Stimulated activated CD8-positive, alpha-beta memory T cell treated with anti-CD3 and anti-CD28 coated beads, Interleukin-4, amount 100 ng/mL, for 24 hours (primary cell): ENCODE measurements around the gene PRR16.
"Not testable (repeated sequence)": the region's sequence is repeated elsewhere in the genome, so short reads cannot be mapped to it uniquely, and the experiment has no call there.

Source experiments
- DNase-seq: peaks from one replicate; pipeline ENCODE4 v3.0.0-alpha.2; 2020; ENCODE audit warnings: low read depth

Gene PRR16

GRCh38 chr5:120655828-120656435 lies 191.8 kb downstream of the PRR16 start:
- no peak for DNase-seq

- no peak for DNase-seq
These were observed 193.0 kb downstream of the PRR16 start for GRCh38 chr5:120657104-120657503.

- no peak for DNase-seq
These were observed 213.4 kb downstream of the PRR16 start for GRCh38 chr5:120677481-120677880.

- no peak for DNase-seq
These were observed 214.2 kb downstream of the PRR16 start for GRCh38 chr5:120678279-120678678.

- DNase-seq = no peak
These were observed 218.8 kb downstream of the PRR16 start for GRCh38 chr5:120682851-120683250.

GRCh38 chr5:120683580-120683979 lies 219.5 kb downstream of the PRR16 start:
- no peak for DNase-seq

- no peak for DNase-seq
These were observed 220.1 kb downstream of the PRR16 start for GRCh38 chr5:120684213-120684612.

- no peak for DNase-seq
These were observed 220.8 kb downstream of the PRR16 start for GRCh38 chr5:120684749-120685415.

- no peak for DNase-seq
These were observed 226.7 kb downstream of the PRR16 start for GRCh38 chr5:120690621-120691407.

- no peak for DNase-seq
These were observed 228.2 kb downstream of the PRR16 start for GRCh38 chr5:120692325-120692724.

GRCh38 chr5:120695368-120695880 lies 231.3 kb downstream of the PRR16 start:
- no peak for DNase-seq

- no peak for DNase-seq
These were observed 233.0 kb downstream of the PRR16 start for GRCh38 chr5:120697147-120697546.

- DNase-seq = not testable (repeated sequence)
These were observed 233.7 kb downstream of the PRR16 start for GRCh38 chr5:120697670-120698327.

GRCh38 chr5:120700653-120701052 lies 236.6 kb downstream of the PRR16 start:
- not testable (repeated sequence) for DNase-seq

- DNase-seq = not testable (repeated sequence)
These were observed 238.9 kb downstream of the PRR16 start for GRCh38 chr5:120702817-120703538.

GRCh38 chr5:120703918-120704587 lies 240.0 kb downstream of the PRR16 start:
- DNase-seq = no peak

GRCh38 chr5:120706877-120707276 lies 242.8 kb downstream of the PRR16 start:
- DNase-seq = no peak

GRCh38 chr5:120717381-120717780 lies 253.3 kb downstream of the PRR16 start:
- DNase-seq = no peak

- DNase-seq = no peak
These were observed 266.1 kb downstream of the PRR16 start for GRCh38 chr5:120730214-120730613.

GRCh38 chr5:120734033-120734432 lies 269.9 kb downstream of the PRR16 start:
- DNase-seq = no peak

GRCh38 chr5:120735076-120735475 lies 271.0 kb downstream of the PRR16 start:
- no peak for DNase-seq
